HCT116 (cell line): ENCODE data around the gene DNM2. TPM values are rescaled to one million over a fixed set of nuclear protein-coding genes. Genes with fewer than 3 reads are reported as not detected.

ENCODE experiments used
- ATAC-seq: fragments of 200-7000 bp; cut with Tn5 transposase; 2 replicates; pipeline ENCODE4 v1.9.1; 2020; ENCODE audit warnings: mild to moderate bottlenecking, moderate library complexity
- BruUV-seq: library from RNA; stranded (reverse); fragments of 400-500 nt; replicated peaks from 2 replicates; lab custom pipeline; 2021; lab: Mats Ljungman, UMichigan
- CTCF ChIA-PET: fragments of 300-600 bp; sonication (Branson Sonifier 250); formaldehyde crosslinking; loops from one replicate; lab custom pipeline; 2021; ENCODE audit warnings: antibody characterized with exemption; lab: Charles Lee
- POLR2A ChIA-PET: fragments of 300-600, 350-600 bp; sonication (Branson Sonifier 250); formaldehyde crosslinking; loops from one replicate; lab custom pipeline; 2021; ENCODE audit warnings: antibody characterized with exemption; lab: Charles Lee
- RAD21 ChIA-PET, 2 experiments: fragments of 300-600 bp; sonication (Branson Sonifier 250); formaldehyde crosslinking; loops; one replicate each; lab custom pipeline; 2023; ENCODE audit warnings: low total read pairs in 2 of 2; ENCODE audit not compliant: uncharacterized antibody in 2 of 2, unreplicated experiment in 2 of 2, low non-redundant PET in 1 of 2; lab: Charles Lee
- DNase-seq: peaks from one replicate; pipeline ENCODE4 v3.0.0-alpha.2; 2010; ENCODE audit warnings: low read depth, low spot score
- H2AFZ ChIP-seq: fragments of 200-600 bp; shearing (Covaris generic), sonication (generic); 2 replicates; pipeline ENCODE4 v1.6.1; 2017; ENCODE audit warnings: low read depth, mixed run types, mixed read lengths, antibody characterized with exemption, low read length; ENCODE audit not compliant: poor library complexity, severe bottlenecking
- H3K27ac ChIP-seq: 2 replicates; pipeline ENCODE4 v1.5.1; 2012; ENCODE audit warnings: low read depth, low read length
- H3K27me3 ChIP-seq: fragments of 200-600 bp; sonication (generic); 2 replicates; pipeline ENCODE4 v1.6.1; 2016; ENCODE audit warnings: mixed run types, low read length, mixed read lengths; ENCODE audit not compliant: insufficient read depth
- H3K36me3 ChIP-seq, 2 experiments: fragments of 200-500 bp in 1 of 2; fragments of 200-600 bp in 1 of 2; sonication (Bioruptor generic) in 1 of 2; sonication (generic) in 1 of 2; 2 replicates each; pipeline versions ENCODE4 v1.5.1 to v1.6.1; 2014 to 2016; ENCODE audit warnings: low read length in 2 of 2, inconsistent platforms in 1 of 2, mixed read lengths in 1 of 2, mixed run types in 1 of 2; ENCODE audit not compliant: insufficient read depth in 2 of 2, control insufficient read depth in 1 of 2
- H3K4me1 ChIP-seq, 2 experiments: fragments of 200-600 bp in 1 of 2; sonication (generic) in 1 of 2; 2 replicates each; pipeline versions ENCODE4 v1.5.1 to v1.6.1; 2012 to 2017; ENCODE audit warnings: low read length in 2 of 2, inconsistent platforms in 1 of 2, mild to moderate bottlenecking in 1 of 2, mixed read lengths in 1 of 2, mixed run types in 1 of 2, moderate library complexity in 1 of 2; ENCODE audit not compliant: insufficient read depth in 2 of 2, control insufficient read depth in 1 of 2
- H3K4me2 ChIP-seq: fragments of 200-600 bp; sonication (generic); 2 replicates; pipeline ENCODE4 v1.6.1; 2017; ENCODE audit warnings: mixed run types, low read length, mixed read lengths
- H3K4me3 ChIP-seq, 2 experiments: fragments of 200-600 bp in 1 of 2; sonication (generic) in 1 of 2; replicated peaks in 1 of 2; 2 replicates each; pipeline ENCODE4 v1.5.1; 2011 to 2016; ENCODE audit warnings: low read length in 2 of 2, control low read depth in 1 of 2, low read depth in 1 of 2, mild to moderate bottlenecking in 1 of 2, mixed read lengths in 1 of 2, mixed run types in 1 of 2
- H3K79me2 ChIP-seq: fragments of 200-600 bp; sonication (generic); 2 replicates; pipeline ENCODE4 v1.6.1; 2017; ENCODE audit warnings: mild to moderate bottlenecking, mixed run types, low read length, moderate library complexity, mixed read lengths; ENCODE audit not compliant: insufficient read depth
- H3K9ac ChIP-seq: fragments of 200-600 bp; sonication (generic); 2 replicates; pipeline ENCODE4 v1.6.1; 2016; ENCODE audit warnings: low read length, mixed read lengths
- H3K9me2 ChIP-seq: fragments of 200-600 bp; sonication (generic), shearing (Covaris generic); 2 replicates; pipeline ENCODE4 v1.6.1; 2017; ENCODE audit warnings: mixed run types, mild to moderate bottlenecking, moderate library complexity; ENCODE audit not compliant: insufficient read depth
- H3K9me3 ChIP-seq, 2 experiments: fragments of 200-500 bp in 1 of 2; fragments of 200-600 bp in 1 of 2; sonication (Bioruptor generic) in 1 of 2; sonication (generic) in 1 of 2; 2 replicates each; pipeline ENCODE4 v1.6.1; 2014 to 2017; ENCODE audit warnings: low read length in 2 of 2, mixed read lengths in 2 of 2, inconsistent platforms in 1 of 2, low read depth in 1 of 2, mild to moderate bottlenecking in 1 of 2, mixed run types in 1 of 2, moderate library complexity in 1 of 2; ENCODE audit not compliant: control insufficient read depth in 1 of 2, insufficient read depth in 1 of 2
- H4K20me1 ChIP-seq: fragments of 200-600 bp; sonication (generic), shearing (Covaris generic); 2 replicates; pipeline ENCODE4 v1.6.1; 2017; ENCODE audit warnings: mixed run types, mild to moderate bottlenecking, moderate library complexity; ENCODE audit not compliant: insufficient read depth
- EGR1 ChIP-seq: IDR thresholded peaks from 2 replicates; pipeline ENCODE4 v1.6.1; 2012; ENCODE audit warnings: low read depth
- EZH2phosphoT487 ChIP-seq: fragments of 200-600 bp; IDR thresholded peaks from 2 replicates; pipeline ENCODE4 v1.6.1; 2018; ENCODE audit warnings: antibody characterized with exemption, borderline replicate concordance
- FOSL1 ChIP-seq: IDR thresholded peaks from 2 replicates; pipeline ENCODE4 v1.6.1; 2012; ENCODE audit warnings: low read depth
- JUND ChIP-seq: IDR thresholded peaks from 2 replicates; pipeline ENCODE4 v1.6.1; 2012
- POLR2A ChIP-seq: IDR thresholded peaks from 2 replicates; pipeline ENCODE4 v1.7.0; 2011; ENCODE audit warnings: borderline replicate concordance; ENCODE audit not compliant: insufficient read depth, insufficient read length; ENCODE audit errors: extremely low read depth
- POLR2AphosphoS5 ChIP-seq: IDR thresholded peaks from 2 replicates; pipeline ENCODE4 v1.6.1; 2011; ENCODE audit warnings: mild to moderate bottlenecking, low read depth, low read length, moderate library complexity
- RAD21 ChIP-seq: IDR thresholded peaks from 2 replicates; pipeline ENCODE4 v1.6.1; 2012; ENCODE audit warnings: low read depth, mild to moderate bottlenecking
- SP1 ChIP-seq: IDR thresholded peaks from 2 replicates; pipeline ENCODE4 v1.6.1; 2012; ENCODE audit warnings: low read depth
- TCF7L2 ChIP-seq: IDR thresholded peaks from 2 replicates; pipeline ENCODE4 v1.7.0; 2011; ENCODE audit warnings: borderline replicate concordance, inconsistent platforms; ENCODE audit not compliant: insufficient read depth, insufficient read length; ENCODE audit errors: extremely low read depth
- ZFX ChIP-seq: fragments of 450-650 bp; IDR thresholded peaks from 2 replicates; pipeline ENCODE4 v1.6.1; 2017
- ZNF274 ChIP-seq: fragments of 200-500 bp; sonication (Bioruptor generic); IDR thresholded peaks from 2 replicates; pipeline ENCODE4 v1.6.1; 2014; ENCODE audit warnings: mild to moderate bottlenecking, low read depth, low read length, inconsistent platforms
- intact Hi-C: fragments of 100-400 bp; cut with micrococcal nuclease; formaldehyde crosslinking; loops from 2 replicates; pipeline ENCODE4 v1.10.0; 2022
- total RNA-seq: library from RNA; stranded (reverse); gene quantifications from one replicate; pipeline ENCODE4 v1.2.1, GENCODE V29; 2021; ENCODE audit not compliant: unreplicated experiment
- TF ChIP-seq, protein P1 (sequence below), 3 experiments: fragments of 200-600 bp in 1 of 3; sonication (generic) in 1 of 3; IDR thresholded peaks in 2 of 3; conservative IDR thresholded peaks in 1 of 3; 2 replicates each; pipeline ENCODE4 v1.5.1; 2012 to 2017; ENCODE audit warnings: low read depth in 2 of 3, low read length in 2 of 3, antibody characterized with exemption in 1 of 3, borderline replicate concordance in 1 of 3, control low read depth in 1 of 3, mild to moderate bottlenecking in 1 of 3, mixed read lengths in 1 of 3, mixed run types in 1 of 3, moderate library complexity in 1 of 3; ENCODE audit not compliant: insufficient read depth in 1 of 3
- TF ChIP-seq, protein P2 (sequence below): IDR thresholded peaks from 2 replicates; pipeline ENCODE4 v1.6.1; 2012; ENCODE audit warnings: low read depth
- TF ChIP-seq, protein P3 (sequence below): IDR thresholded peaks from 2 replicates; pipeline ENCODE4 v1.6.1; 2012

Gene DNM2
- total RNA-seq, 1 experiment from 2014 or later, result 183 TPM

DNA sequence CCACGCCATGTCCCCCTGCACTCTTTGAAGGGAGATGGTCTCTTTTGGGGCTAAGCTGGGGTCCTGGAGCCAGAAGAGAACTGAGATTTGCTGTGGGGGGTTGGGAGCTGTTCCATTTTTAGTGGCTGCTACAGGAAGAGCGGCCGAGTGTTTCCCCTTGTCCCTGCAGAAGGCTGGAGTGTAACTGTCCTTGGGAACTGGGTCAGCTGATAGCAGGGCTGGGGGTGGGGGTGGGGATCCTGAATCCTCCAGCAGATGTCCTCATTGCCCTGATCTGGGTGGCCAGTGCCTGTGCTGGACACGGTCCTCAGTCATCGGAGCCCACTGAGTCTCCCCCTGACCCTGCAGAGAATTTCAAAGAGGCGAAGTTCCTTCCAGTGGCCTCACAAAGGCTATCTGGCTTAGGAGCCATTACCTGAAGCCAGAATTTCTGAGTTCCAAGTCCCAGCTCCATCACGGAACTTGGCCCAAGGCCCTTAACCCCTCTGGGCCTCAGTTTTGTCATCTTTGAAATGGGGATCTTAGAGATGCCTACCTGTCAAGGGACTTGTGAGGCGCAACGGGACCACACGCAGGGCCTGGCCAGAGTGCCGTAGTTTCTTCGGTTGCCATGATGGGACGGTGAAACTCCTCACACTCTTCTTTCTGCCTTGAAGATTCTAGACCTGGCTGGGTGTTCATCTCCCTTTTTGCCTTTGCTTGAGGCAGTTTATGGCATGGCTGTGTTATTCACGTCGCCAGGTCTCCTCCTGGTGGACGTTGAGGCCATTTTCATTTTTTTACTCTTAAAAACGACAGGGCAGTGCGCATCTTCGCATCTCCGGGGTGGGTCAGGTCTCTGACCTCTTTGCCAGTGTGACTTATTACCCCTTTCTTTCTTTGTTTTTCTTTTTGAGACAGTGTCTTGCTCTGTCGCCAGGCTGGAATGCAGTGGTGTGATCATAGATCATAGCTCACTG, 51.9 kb downstream of the DNM2 start:
- intact Hi-C loops, result loop anchor here (1.0 kb wide), 1 partner anchor 53 kb away; no protein-coding TSS in a partner anchor
- DNase-seq (no peak), ATAC-seq (peak; percentile 56)
- Histone ChIP-seq H3K79me2 (peaks cover 47% of the 10 kb centered on the region), H3K9ac (no peak overlapping the region), H3K36me3 (peaks cover 0 to 12% of the 10 kb centered on the region in 2 experiments; a peak in 2 of 4 replicates), H3K4me3 (no peak overlapping the region), H3K27ac (no peak overlapping the region), H3K4me2 (peak overlapping the region; percentile 27; the same call in 1 of the 2 replicates), H3K9me3 (no peaks in the 10 kb centered on the region), H3K27me3 (no peaks in the 10 kb centered on the region), H3K4me1 (peaks cover 16 to 28% of the 10 kb centered on the region in 2 experiments), H2AFZ (no peak overlapping the region), H4K20me1 (no peaks in the 10 kb centered on the region), H3K9me2 (no peaks in the 10 kb centered on the region)
- RAD21 ChIA-PET, result no interaction called here
- BruUV-seq, result no TSS peak
- POLR2A ChIA-PET, result no interaction called here
- no peak for TF ChIP-seq POLR2AphosphoS5
- TF ChIP-seq, protein P1, sequence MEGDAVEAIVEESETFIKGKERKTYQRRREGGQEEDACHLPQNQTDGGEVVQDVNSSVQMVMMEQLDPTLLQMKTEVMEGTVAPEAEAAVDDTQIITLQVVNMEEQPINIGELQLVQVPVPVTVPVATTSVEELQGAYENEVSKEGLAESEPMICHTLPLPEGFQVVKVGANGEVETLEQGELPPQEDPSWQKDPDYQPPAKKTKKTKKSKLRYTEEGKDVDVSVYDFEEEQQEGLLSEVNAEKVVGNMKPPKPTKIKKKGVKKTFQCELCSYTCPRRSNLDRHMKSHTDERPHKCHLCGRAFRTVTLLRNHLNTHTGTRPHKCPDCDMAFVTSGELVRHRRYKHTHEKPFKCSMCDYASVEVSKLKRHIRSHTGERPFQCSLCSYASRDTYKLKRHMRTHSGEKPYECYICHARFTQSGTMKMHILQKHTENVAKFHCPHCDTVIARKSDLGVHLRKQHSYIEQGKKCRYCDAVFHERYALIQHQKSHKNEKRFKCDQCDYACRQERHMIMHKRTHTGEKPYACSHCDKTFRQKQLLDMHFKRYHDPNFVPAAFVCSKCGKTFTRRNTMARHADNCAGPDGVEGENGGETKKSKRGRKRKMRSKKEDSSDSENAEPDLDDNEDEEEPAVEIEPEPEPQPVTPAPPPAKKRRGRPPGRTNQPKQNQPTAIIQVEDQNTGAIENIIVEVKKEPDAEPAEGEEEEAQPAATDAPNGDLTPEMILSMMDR (IDR thresholded peaks at IDR 0.05 in 2 of 3, conservative IDR thresholded peaks at IDR 0.05 in 1 of 3; ENCODE audit: borderline replicate concordance in 1 of 3, insufficient read depth in 1 of 3, low read depth in 2 of 3, low read length in 2 of 3), result peak in 2 of 3 experiments; percentile 13 to 26; a peak in 1 of 6 replicates
- TF ChIP-seq RAD21, result peak; percentile 65
- TF ChIP-seq EGR1, result no peak
- TF ChIP-seq JUND, result no peak
- no peak for TF ChIP-seq FOSL1
- TF ChIP-seq ZFX, result no peak
- TF ChIP-seq ZNF274, result no peak
- TF ChIP-seq, protein P2, sequence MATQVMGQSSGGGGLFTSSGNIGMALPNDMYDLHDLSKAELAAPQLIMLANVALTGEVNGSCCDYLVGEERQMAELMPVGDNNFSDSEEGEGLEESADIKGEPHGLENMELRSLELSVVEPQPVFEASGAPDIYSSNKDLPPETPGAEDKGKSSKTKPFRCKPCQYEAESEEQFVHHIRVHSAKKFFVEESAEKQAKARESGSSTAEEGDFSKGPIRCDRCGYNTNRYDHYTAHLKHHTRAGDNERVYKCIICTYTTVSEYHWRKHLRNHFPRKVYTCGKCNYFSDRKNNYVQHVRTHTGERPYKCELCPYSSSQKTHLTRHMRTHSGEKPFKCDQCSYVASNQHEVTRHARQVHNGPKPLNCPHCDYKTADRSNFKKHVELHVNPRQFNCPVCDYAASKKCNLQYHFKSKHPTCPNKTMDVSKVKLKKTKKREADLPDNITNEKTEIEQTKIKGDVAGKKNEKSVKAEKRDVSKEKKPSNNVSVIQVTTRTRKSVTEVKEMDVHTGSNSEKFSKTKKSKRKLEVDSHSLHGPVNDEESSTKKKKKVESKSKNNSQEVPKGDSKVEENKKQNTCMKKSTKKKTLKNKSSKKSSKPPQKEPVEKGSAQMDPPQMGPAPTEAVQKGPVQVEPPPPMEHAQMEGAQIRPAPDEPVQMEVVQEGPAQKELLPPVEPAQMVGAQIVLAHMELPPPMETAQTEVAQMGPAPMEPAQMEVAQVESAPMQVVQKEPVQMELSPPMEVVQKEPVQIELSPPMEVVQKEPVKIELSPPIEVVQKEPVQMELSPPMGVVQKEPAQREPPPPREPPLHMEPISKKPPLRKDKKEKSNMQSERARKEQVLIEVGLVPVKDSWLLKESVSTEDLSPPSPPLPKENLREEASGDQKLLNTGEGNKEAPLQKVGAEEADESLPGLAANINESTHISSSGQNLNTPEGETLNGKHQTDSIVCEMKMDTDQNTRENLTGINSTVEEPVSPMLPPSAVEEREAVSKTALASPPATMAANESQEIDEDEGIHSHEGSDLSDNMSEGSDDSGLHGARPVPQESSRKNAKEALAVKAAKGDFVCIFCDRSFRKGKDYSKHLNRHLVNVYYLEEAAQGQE, result no peak
- no peak for TF ChIP-seq SP1
- no peak for TF ChIP-seq EZH2phosphoT487
- TF ChIP-seq TCF7L2, result no peak
- TF ChIP-seq, protein P3, sequence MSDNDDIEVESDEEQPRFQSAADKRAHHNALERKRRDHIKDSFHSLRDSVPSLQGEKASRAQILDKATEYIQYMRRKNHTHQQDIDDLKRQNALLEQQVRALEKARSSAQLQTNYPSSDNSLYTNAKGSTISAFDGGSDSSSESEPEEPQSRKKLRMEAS, result no peak
- no peak for TF ChIP-seq POLR2A
- CTCF ChIA-PET, result interaction anchor here (0.6 to 1.6 kb wide), 3 partner anchors 52 to 251 kb away, joined by 3 to 9 read pairs (median 3); partner anchors contain the start of gene DNM2
